IPS DF 6.9 (cell line): ENCODE data around the gene MPEG1.

Experiments
- DNase-seq: peaks from one replicate; pipeline ENCODE4 v3.0.0-alpha.2; 2013; ENCODE audit warnings: low read depth, low spot score
- H3K27ac ChIP-seq: one replicate; pipeline ENCODE4 v1.5.1; 2013; ENCODE audit warnings: low read length, control low read depth
- H3K27me3 ChIP-seq: 2 replicates; pipeline ENCODE4 v1.6.1; 2013; ENCODE audit warnings: mild to moderate bottlenecking, low read length; ENCODE audit not compliant: control insufficient read depth, insufficient read depth
- H3K36me3 ChIP-seq: 2 replicates; pipeline ENCODE4 v1.6.1; 2013; ENCODE audit warnings: low read length; ENCODE audit not compliant: control insufficient read depth, insufficient read depth
- H3K4me1 ChIP-seq: 2 replicates; pipeline ENCODE4 v1.6.1; 2013; ENCODE audit warnings: low read length; ENCODE audit not compliant: control insufficient read depth, insufficient read depth
- H3K4me3 ChIP-seq: 2 replicates; pipeline ENCODE4 v1.5.1; 2013; ENCODE audit warnings: mild to moderate bottlenecking, low read length
- H3K9me3 ChIP-seq: 2 replicates; pipeline ENCODE4 v1.6.1; 2013; ENCODE audit warnings: low read length, inconsistent platforms; ENCODE audit not compliant: control insufficient read depth, insufficient read depth
- WGBS: extraction: QIAGEN DNeasy Blood & Tissue Kit; methylation state at CpG from one replicate; pipeline ENCODE4 v1.1.7; 2013; ENCODE audit warnings: mixed read lengths, missing lambda C conversion rate; ENCODE audit not compliant: insufficient read length, insufficient coverage; 5-methylcytosine and 5-hydroxymethylcytosine counted together

Gene MPEG1

GRCh38 chr11:59180907-59181306 lies 31.8 kb downstream of the MPEG1 start:
- H3K27me3 ChIP-seq = no peaks in the 10 kb centered on the region
- no peak overlapping the region for H3K27ac ChIP-seq
- no CpG with 5 or more reads among the region's 2 CpGs for WGBS
- H3K9me3 ChIP-seq = no peaks in the 10 kb centered on the region
- DNase-seq = no peak
- peaks cover 3% of the 10 kb centered on the region; the same call in 1 of the 2 replicates for H3K36me3 ChIP-seq
- peaks cover 2% of the 10 kb centered on the region; the same call in 1 of the 2 replicates for H3K4me1 ChIP-seq
- H3K4me3 ChIP-seq = no peak overlapping the region

GRCh38 chr11:59180168-59180776 lies 32.5 kb downstream of the MPEG1 start:
- no CpG with 5 or more reads among the region's 2 CpGs for WGBS
- Histone ChIP-seq H3K9me3 (no peaks in the 10 kb centered on the region), H3K4me1 (peaks cover 1% of the 10 kb centered on the region; the same call in 1 of the 2 replicates), H3K27me3 (no peaks in the 10 kb centered on the region), H3K27ac (no peak overlapping the region), H3K36me3 (peaks cover 3% of the 10 kb centered on the region; the same call in 1 of the 2 replicates), H3K4me3 (no peak overlapping the region)
- no peak for DNase-seq

GRCh38 chr11:59179121-59179520 lies 33.6 kb downstream of the MPEG1 start:
- H3K4me3 ChIP-seq = no peak overlapping the region
- no peak for DNase-seq
- H3K36me3 ChIP-seq = peaks cover 3% of the 10 kb centered on the region; the same call in 1 of the 2 replicates
- no peaks in the 10 kb centered on the region; the same call in 1 of the 2 replicates for H3K4me1 ChIP-seq
- no peak overlapping the region for H3K27ac ChIP-seq
- H3K9me3 ChIP-seq = no peaks in the 10 kb centered on the region
- H3K27me3 ChIP-seq = no peaks in the 10 kb centered on the region
- WGBS = no CpG with 5 or more reads among the region's 2 CpGs

GRCh38 chr11:59178402-59178801 lies 34.3 kb downstream of the MPEG1 start:
- Histone ChIP-seq H3K27ac (no peak overlapping the region), H3K27me3 (no peaks in the 10 kb centered on the region), H3K4me1 (no peaks in the 10 kb centered on the region; the same call in 1 of the 2 replicates), H3K36me3 (0 out of 2 replicates have a peak, but pooled peaks cover 3% of the 10 kb centered on the region), H3K9me3 (no peaks in the 10 kb centered on the region), H3K4me3 (no peak overlapping the region)
- no peak for DNase-seq

- no peaks in the 10 kb centered on the region for H3K27me3 ChIP-seq
- H3K9me3 ChIP-seq = no peaks in the 10 kb centered on the region
- DNase-seq = no peak
- H3K4me1 ChIP-seq = no peaks in the 10 kb centered on the region; the same call in 1 of the 2 replicates
- H3K4me3 ChIP-seq = no peak overlapping the region
- WGBS = no CpG with 5 or more reads among the region's 7 CpGs
- no peaks in the 10 kb centered on the region for H3K36me3 ChIP-seq
- no peak overlapping the region for H3K27ac ChIP-seq
These were observed 36.4 kb downstream of the MPEG1 start for GRCh38 chr11:59176330-59176729.

GRCh38 chr11:59175091-59175501 lies 37.6 kb downstream of the MPEG1 start:
- no peak for DNase-seq
- no peak overlapping the region for H3K27ac ChIP-seq
- H3K27me3 ChIP-seq = no peaks in the 10 kb centered on the region
- no peak overlapping the region for H3K4me3 ChIP-seq
- WGBS = no CpG with 5 or more reads among the region's 4 CpGs
- no peaks in the 10 kb centered on the region for H3K9me3 ChIP-seq
- H3K36me3 ChIP-seq = no peaks in the 10 kb centered on the region
- no peaks in the 10 kb centered on the region; the same call in 1 of the 2 replicates for H3K4me1 ChIP-seq

GRCh38 chr11:59174664-59175033 lies 38.1 kb downstream of the MPEG1 start:
- DNase-seq = no peak
- WGBS = no CpG with 5 or more reads among the region's 7 CpGs
- no peaks in the 10 kb centered on the region for H3K9me3 ChIP-seq
- no peaks in the 10 kb centered on the region; the same call in 1 of the 2 replicates for H3K4me1 ChIP-seq
- H3K4me3 ChIP-seq = no peak overlapping the region
- no peak overlapping the region for H3K27ac ChIP-seq
- no peaks in the 10 kb centered on the region for H3K27me3 ChIP-seq
- no peaks in the 10 kb centered on the region for H3K36me3 ChIP-seq

- no peak for DNase-seq
- H3K27ac ChIP-seq = no peak overlapping the region
- H3K9me3 ChIP-seq = no peaks in the 10 kb centered on the region
- H3K4me3 ChIP-seq = peak overlapping the region; percentile 63; the same call in 1 of the 2 replicates
- no peaks in the 10 kb centered on the region for H3K36me3 ChIP-seq
- no peaks in the 10 kb centered on the region for H3K27me3 ChIP-seq
- WGBS = 100% methylated on average over 1 of the region's 7 CpGs
- no peaks in the 10 kb centered on the region; the same call in 1 of the 2 replicates for H3K4me1 ChIP-seq
These were observed 38.6 kb downstream of the MPEG1 start for GRCh38 chr11:59173964-59174663.

GRCh38 chr11:59173080-59173963 lies 39.4 kb downstream of the MPEG1 start:
- no peaks in the 10 kb centered on the region for H3K36me3 ChIP-seq
- no peaks in the 10 kb centered on the region for H3K27me3 ChIP-seq
- no peak overlapping the region for H3K27ac ChIP-seq
- no peaks in the 10 kb centered on the region for H3K9me3 ChIP-seq
- no CpG with 5 or more reads among the region's 37 CpGs for WGBS
- H3K4me3 ChIP-seq = peak overlapping the region; percentile 63
- DNase-seq = no peak
- H3K4me1 ChIP-seq = no peaks in the 10 kb centered on the region; the same call in 1 of the 2 replicates

- Histone ChIP-seq H3K27me3 (no peaks in the 10 kb centered on the region), H3K9me3 (no peaks in the 10 kb centered on the region)
- DNase-seq = no peak
These were observed 40.2 kb downstream of the MPEG1 start for GRCh38 chr11:59172345-59173079.

More at GRCh38 chr11:59172345-59173079, 40.2 kb downstream of the MPEG1 start:
- WGBS = no CpG with 5 or more reads among the region's 70 CpGs
- Histone ChIP-seq H3K4me1 (no peaks in the 10 kb centered on the region; the same call in 1 of the 2 replicates), H3K27ac (no peak overlapping the region), H3K36me3 (no peaks in the 10 kb centered on the region), H3K4me3 (peak overlapping the region; percentile 63)
